ENCODE measurements around the gene NOMO2. TPM values are rescaled to one million over a fixed set of nuclear protein-coding genes. Genes with fewer than 3 reads are reported as not detected.
"Not testable (repeated sequence)": the region's sequence is repeated elsewhere in the genome, so short reads cannot be mapped to it uniquely, and the experiment has no call there.

Gene NOMO2
- total RNA-seq: 25.7 and 327 TPM in 2 replicates

- DNase-seq (ENCODE audit: low read depth, low spot score): not testable (repeated sequence)
Observed at GRCh38 chr16:18561727-18562314, at the start of gene NOMO2. Gene NOMO2, minus strand, starts transcription at chr16:18562097. Its CDS starts 57 bp downstream, at chr16:18562040.

- not testable (repeated sequence) for DNase-seq (ENCODE audit: low read depth, low spot score)
Observed at GRCh38 chr16:18610147-18610803, 48.4 kb upstream of the NOMO2 start.

GRCh38 chr16:18608271-18608670 is 46.4 kb upstream of the NOMO2 start:
- not testable (repeated sequence) for DNase-seq (ENCODE audit: low read depth, low spot score)

GRCh38 chr16:18603572-18604246 is 41.8 kb upstream of the NOMO2 start:
- not testable (repeated sequence) for DNase-seq (ENCODE audit: low read depth, low spot score)

- DNase-seq (ENCODE audit: low read depth, low spot score): not testable (repeated sequence)
Observed at GRCh38 chr16:18598582-18598981, 36.7 kb upstream of the NOMO2 start.

- not testable (repeated sequence) for DNase-seq (ENCODE audit: low read depth, low spot score)
Observed at GRCh38 chr16:18597734-18598133, 35.8 kb upstream of the NOMO2 start.

- DNase-seq (ENCODE audit: low read depth, low spot score): not testable (repeated sequence)
Observed at GRCh38 chr16:18597319-18597718, 35.4 kb upstream of the NOMO2 start.

GRCh38 chr16:18595796-18596195 is 33.9 kb upstream of the NOMO2 start:
- DNase-seq (ENCODE audit: low read depth, low spot score): not testable (repeated sequence)

GRCh38 chr16:18594880-18595279 is 33.0 kb upstream of the NOMO2 start:
- DNase-seq (ENCODE audit: low read depth, low spot score): not testable (repeated sequence)

GRCh38 chr16:18593904-18594303 is 32.0 kb upstream of the NOMO2 start:
- DNase-seq (ENCODE audit: low read depth, low spot score): not testable (repeated sequence)

GRCh38 chr16:18592982-18593381 is 31.1 kb upstream of the NOMO2 start:
- not testable (repeated sequence) for DNase-seq (ENCODE audit: low read depth, low spot score)

- DNase-seq (ENCODE audit: low read depth, low spot score): not testable (repeated sequence)
Observed at GRCh38 chr16:18591908-18592307, 30.0 kb upstream of the NOMO2 start.

- not testable (repeated sequence) for DNase-seq (ENCODE audit: low read depth, low spot score)
Observed at GRCh38 chr16:18591441-18591840, 29.5 kb upstream of the NOMO2 start.

- DNase-seq (ENCODE audit: low read depth, low spot score): not testable (repeated sequence)
Observed at GRCh38 chr16:18589806-18590205, 27.9 kb upstream of the NOMO2 start.

- not testable (repeated sequence) for DNase-seq (ENCODE audit: low read depth, low spot score)
Observed at GRCh38 chr16:18586560-18587540, 25.0 kb upstream of the NOMO2 start.

GRCh38 chr16:18585789-18586188 is 23.9 kb upstream of the NOMO2 start:
- not testable (repeated sequence) for DNase-seq (ENCODE audit: low read depth, low spot score)

GRCh38 chr16:18582902-18583301 is 21.0 kb upstream of the NOMO2 start:
- DNase-seq (ENCODE audit: low read depth, low spot score): no peak

GRCh38 chr16:18580396-18580795 is 18.5 kb upstream of the NOMO2 start:
- DNase-seq (ENCODE audit: low read depth, low spot score): not testable (repeated sequence)

- not testable (repeated sequence) for DNase-seq (ENCODE audit: low read depth, low spot score)
Observed at GRCh38 chr16:18579261-18579660, 17.4 kb upstream of the NOMO2 start.

- not testable (repeated sequence) for DNase-seq (ENCODE audit: low read depth, low spot score)
Observed at GRCh38 chr16:18577942-18578341, 16.0 kb upstream of the NOMO2 start.

GRCh38 chr16:18575945-18576344 is 14.0 kb upstream of the NOMO2 start:
- DNase-seq (ENCODE audit: low read depth, low spot score): not testable (repeated sequence)

Measured in pulmonary artery endothelial cell (primary cell).